Stomach (tissue), 4 donors: ENCODE data around the gene GLT6D1.

ENCODE experiments used
- CTCF ChIP-seq, 7 experiments: fragments of 450-650 bp in 4 of 7; fragments of 200-600 bp in 3 of 7; sonication (generic) in 3 of 7; IDR thresholded peaks; one replicate each; pipeline ENCODE4 v1.5.1; 2016 to 2019; ENCODE audit warnings: antibody characterized with exemption in 7 of 7, control low read depth in 2 of 7, mild to moderate bottlenecking in 1 of 7
- POLR2AphosphoS5 ChIP-seq, 3 donors: sonication (generic); formaldehyde crosslinking; IDR thresholded peaks; one replicate each; pipeline ENCODE4 v1.6.1; 2016; ENCODE audit warnings: antibody characterized with exemption in 3 of 3

- TF ChIP-seq CTCF (IDR thresholded peaks at IDR 0.05) (no peak), POLR2AphosphoS5 (IDR thresholded peaks at IDR 0.05) (no peak)
Measured at GRCh38 chr9:135624282-135624681, 15.1 kb downstream of the GLT6D1 start.
